ENCODE results near the gene PDE6D.
A peak's percentile ranks its signal among the peaks of the same experiment; 100 is the strongest.

GRCh38 chr2:231780909-231781797 lies at the start of gene PDE6D:
- TF ChIP-seq SUZ12 (IDR thresholded peaks at IDR 0.05) = peak; percentile 80
- peak; percentile 99 for TF ChIP-seq PKNOX1 (IDR thresholded peaks at IDR 0.05)
- TF ChIP-seq BHLHE40 (IDR thresholded peaks at IDR 0.05; ENCODE audit: borderline replicate concordance) = no peak
- TF ChIP-seq ELF4 (IDR thresholded peaks at IDR 0.05) = peak; percentile 78
- TF ChIP-seq HDGF (IDR thresholded peaks at IDR 0.05; ENCODE audit: borderline replicate concordance) = no peak
- TF ChIP-seq FOXK2 (IDR thresholded peaks at IDR 0.05) = no peak
- peak; percentile 43; the same call in 1 of the 2 replicates for TF ChIP-seq FOXM1 (IDR thresholded peaks at IDR 0.05; ENCODE audit: borderline replicate concordance)
- no peak for TF ChIP-seq TARDBP (IDR thresholded peaks at IDR 0.05)
- TF ChIP-seq SP1 (IDR thresholded peaks at IDR 0.05) = no peak
